GM21423 (cell line): ENCODE results near the gene CACNA1B.
"Not testable (repeated sequence)": the region's sequence is repeated elsewhere in the genome, so short reads cannot be mapped to it uniquely, and the experiment has no call there.

Source experiments
- ATAC-seq: cut with Tn5 transposase; IDR thresholded peaks from one replicate; pipeline ENCODE4 v1.9.1; 2021; ENCODE audit warnings: mild to moderate bottlenecking, moderate library complexity; ENCODE audit not compliant: unreplicated experiment

The CACNA1B gene

GRCh38 chr9:137865581-137866145, 11.9 kb upstream of the CACNA1B start:
- ATAC-seq = no peak

GRCh38 chr9:137866226-137867141, 11.1 kb upstream of the CACNA1B start:
- ATAC-seq = no peak

- no peak for ATAC-seq
These were observed 7.2 kb upstream of the CACNA1B start for GRCh38 chr9:137870432-137870831.

GRCh38 chr9:137872296-137872695, 5.3 kb upstream of the CACNA1B start:
- ATAC-seq = no peak

- ATAC-seq = no peak
These were observed 4.2 kb upstream of the CACNA1B start for GRCh38 chr9:137873408-137873807.

- no peak for ATAC-seq
These were observed 3.7 kb upstream of the CACNA1B start for GRCh38 chr9:137873858-137874362.

GRCh38 chr9:137875354-137875753, 2.2 kb upstream of the CACNA1B start:
- ATAC-seq = no peak

GRCh38 chr9:137875846-137876245, 1.7 kb upstream of the CACNA1B start:
- no peak for ATAC-seq

GRCh38 chr9:137876269-137876668, 1.3 kb upstream of the CACNA1B start:
- ATAC-seq = no peak

- no peak for ATAC-seq
These were observed 698 bp upstream of the CACNA1B start for GRCh38 chr9:137876781-137877386.

- no peak for ATAC-seq
These were observed 762 bp downstream of the CACNA1B start for GRCh38 chr9:137878146-137878941.

GRCh38 chr9:137879052-137879451, 1.5 kb downstream of the CACNA1B start:
- no peak for ATAC-seq

GRCh38 chr9:137879566-137880150, 2.1 kb downstream of the CACNA1B start:
- no peak for ATAC-seq

GRCh38 chr9:137880160-137880975, 2.8 kb downstream of the CACNA1B start:
- no peak for ATAC-seq

GRCh38 chr9:137880976-137881530, 3.5 kb downstream of the CACNA1B start:
- no peak for ATAC-seq

- no peak for ATAC-seq
These were observed 4.3 kb downstream of the CACNA1B start for GRCh38 chr9:137881591-137882505.

- ATAC-seq = no peak
These were observed 4.9 kb downstream of the CACNA1B start for GRCh38 chr9:137882506-137882821.

GRCh38 chr9:137883977-137884376, 6.4 kb downstream of the CACNA1B start:
- not testable (repeated sequence) for ATAC-seq
